OCI-M1 (cell line): ENCODE data around the gene FGGY.
"Not testable (repeated sequence)": the region's sequence is repeated elsewhere in the genome, so short reads cannot be mapped to it uniquely, and the experiment has no call there.

Source experiments
- DNase-seq: peaks from one replicate; lab custom pipeline; 2025; lab: John Stamatoyannopoulos, UW

FGGY gene

DNA sequence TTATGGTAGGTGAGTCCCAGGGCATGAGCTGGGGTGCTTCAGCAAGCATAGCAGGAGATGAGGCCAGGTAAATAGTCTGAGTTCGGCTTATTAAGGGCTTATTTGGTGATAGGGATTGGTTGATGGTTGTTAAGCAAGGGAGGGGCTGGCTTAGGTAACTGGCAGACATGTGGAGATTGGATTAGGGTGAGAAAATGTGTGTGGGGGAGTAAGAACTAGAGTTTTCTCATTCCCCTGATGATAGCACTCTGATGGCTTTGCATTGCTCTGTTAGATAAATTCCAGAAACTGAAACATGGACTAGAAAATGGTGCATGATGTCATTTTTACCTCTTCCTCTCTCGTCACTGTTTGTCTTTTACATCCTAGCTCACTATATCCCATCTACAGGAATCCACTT is 53.6 kb downstream of the FGGY start:
- peak; percentile 17 for DNase-seq

DNA sequence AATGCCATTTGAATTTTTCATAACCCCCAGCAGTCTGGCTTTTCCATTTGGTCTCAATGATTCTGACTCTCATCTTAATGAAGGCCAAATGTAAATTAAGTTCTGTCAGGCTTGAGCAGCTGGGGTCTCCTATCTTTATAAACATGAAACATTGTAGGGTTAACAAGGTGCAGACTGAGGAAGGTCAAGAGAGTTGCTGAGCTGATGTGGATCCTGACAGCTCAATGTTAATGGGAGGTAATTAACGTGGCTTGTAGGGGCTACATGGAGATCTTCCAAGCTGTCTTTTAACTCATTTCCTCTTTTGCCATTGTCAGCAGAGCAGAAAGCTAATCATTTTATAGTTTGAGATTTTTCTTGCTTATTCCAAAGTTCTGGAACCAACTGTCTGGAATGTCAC is 55.2 kb downstream of the FGGY start:
- no peak for DNase-seq

DNA sequence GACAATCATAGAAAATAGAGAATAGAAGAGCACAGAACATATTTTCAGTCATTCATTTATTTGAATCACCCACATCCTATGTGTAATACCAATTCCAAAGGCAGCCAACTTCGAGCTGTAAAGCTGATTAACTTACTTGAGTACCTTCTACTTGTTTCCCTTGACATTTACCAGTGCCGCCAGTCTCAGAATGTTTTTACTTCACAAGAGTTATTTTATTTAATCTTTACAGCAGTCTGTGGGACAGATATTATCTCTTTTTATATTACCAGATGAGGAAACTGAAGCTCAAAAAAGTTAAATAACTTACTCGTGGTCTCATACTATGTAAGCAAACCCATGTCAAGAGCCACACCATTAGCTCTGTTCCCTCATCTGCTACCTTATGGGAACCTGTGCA is 56.6 kb downstream of the FGGY start:
- no peak for DNase-seq

DNA sequence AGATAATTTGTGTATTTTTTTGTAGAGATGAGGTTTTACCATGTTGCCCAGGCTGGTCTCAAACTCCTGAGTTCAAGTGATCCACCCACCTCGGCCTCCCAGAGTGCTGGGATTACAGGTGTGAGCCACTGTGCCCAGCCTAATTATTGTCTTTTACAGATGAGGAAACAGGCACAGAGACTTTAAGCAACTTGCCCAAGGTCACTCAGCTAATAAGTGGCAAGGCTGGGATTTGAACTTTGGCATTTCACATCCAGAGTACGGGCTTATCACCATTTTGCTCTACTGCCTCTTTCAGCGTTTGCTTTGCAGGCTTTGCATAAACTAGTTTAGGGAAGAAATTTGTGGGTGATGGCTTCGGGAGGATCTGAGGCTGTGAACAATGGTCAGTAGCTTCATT is 57.3 kb downstream of the FGGY start:
- not testable (repeated sequence) for DNase-seq

DNA sequence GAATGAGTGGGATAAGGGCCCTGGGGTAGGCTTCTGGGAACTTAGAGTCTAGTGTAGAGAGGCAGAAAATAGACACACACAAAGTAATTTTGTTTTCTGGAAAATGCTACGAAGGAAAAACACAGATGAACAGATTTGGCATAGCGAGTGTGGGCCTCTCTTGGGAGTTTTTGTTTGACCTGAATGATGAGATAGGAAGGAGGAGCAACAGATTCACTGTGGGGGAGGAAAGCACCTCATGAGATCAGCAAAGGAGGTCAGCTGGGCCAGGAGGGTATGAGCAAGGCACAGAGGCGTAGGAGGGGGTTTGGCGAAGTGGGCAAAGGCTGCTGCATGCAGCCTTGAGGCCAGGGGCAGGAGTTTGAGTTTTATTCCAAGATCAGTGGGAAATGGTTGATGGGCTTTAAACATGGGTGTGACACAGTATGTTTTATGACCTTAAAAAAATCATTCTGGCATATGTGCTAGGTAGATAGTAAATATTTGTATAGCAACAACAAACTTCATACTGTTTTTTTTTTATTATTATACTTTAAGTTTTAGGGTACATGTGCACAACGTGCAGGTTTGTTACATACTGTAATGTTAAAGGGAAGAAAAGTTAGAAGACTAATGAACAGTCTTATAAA is 57.9 kb downstream of the FGGY start:
- DNase-seq = no peak

DNA sequence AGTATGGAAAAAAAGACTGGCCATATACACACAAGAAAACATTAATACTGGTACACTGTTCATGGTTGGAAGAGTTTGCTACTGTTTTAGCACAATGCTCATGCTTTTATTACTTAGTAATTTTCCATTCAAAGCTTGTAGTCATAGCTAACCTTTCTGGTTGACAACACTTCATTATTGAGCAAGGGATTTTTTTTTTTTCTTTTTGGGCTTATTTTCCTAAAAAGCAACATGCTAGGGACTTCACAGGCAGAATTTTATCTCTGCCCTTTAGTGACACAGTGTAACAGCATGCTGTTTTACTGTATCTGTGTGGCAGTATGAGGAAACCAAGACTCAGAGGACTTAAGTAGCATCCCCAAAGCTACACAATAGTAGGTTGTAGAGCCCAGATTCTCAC is 58.5 kb downstream of the FGGY start:
- no peak for DNase-seq

DNA sequence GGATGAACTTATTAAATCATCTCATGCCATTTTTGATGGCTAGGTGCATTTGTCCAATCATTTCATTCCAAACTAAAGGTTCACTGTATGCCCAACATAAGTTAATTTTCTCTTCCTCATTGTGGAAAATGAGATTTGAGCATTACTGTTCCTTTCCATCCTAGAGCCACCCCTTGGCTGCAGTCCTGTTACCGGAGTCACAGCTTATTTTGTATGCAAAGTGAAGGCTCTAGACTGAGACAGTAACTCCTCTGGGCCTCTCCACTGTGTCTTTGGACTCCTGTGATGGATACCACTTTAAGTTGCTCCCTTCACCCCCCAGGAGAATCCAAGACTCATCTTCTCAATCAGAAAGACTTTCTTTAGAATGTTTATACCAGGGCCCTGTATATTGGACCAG is 59.7 kb downstream of the FGGY start:
- no peak for DNase-seq

DNA sequence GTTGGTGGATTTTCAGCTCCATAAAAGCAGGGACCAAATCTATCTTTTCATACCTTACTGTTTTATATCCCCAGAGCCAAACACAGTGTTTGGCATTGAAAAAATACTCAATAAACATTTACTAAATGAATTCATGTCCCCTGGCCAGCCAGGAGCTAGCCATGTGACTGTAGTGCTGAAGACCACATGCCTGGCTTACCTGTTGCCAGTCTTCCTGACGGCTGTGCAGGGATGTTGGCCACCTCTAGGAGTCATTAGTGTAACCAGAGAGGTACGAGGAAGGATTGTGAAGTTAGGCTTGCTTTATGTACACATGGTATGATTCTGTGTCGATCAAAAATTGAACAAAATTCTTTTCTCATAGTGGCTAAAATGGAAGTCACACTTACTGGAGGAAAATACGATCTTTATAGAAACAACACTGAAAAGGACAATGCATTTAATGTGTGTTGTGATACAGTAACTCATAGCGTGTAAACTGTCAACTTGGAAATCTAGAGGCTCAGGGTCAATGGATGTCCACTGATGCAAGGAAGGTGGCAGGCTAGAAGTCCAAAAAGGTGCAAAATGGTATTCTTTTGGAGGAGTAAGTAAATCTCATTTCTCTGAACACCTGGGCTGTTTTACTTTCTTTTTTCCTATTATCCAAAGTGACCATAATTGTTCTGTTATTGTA is 60.9 kb downstream of the FGGY start:
- DNase-seq = no peak

DNA sequence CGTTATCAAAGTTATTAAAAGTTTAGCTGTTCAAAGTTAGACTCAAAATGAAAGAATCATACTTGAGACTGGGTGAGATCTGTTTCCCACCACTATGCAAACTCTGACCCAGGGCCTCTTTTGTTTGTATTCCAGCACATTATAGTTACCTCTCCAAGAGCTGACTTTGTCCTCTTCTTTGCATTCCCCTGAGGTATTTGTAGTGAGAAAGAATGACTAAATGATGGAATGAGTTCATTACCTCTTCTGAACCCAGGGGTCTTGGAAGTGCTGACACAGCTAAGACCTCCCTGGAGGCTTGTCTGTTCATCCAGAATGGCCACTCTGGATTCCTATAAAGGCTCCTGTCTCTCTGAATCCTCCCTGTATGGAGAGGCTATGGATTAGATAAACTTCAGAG is 62.4 kb downstream of the FGGY start:
- no peak for DNase-seq

DNA sequence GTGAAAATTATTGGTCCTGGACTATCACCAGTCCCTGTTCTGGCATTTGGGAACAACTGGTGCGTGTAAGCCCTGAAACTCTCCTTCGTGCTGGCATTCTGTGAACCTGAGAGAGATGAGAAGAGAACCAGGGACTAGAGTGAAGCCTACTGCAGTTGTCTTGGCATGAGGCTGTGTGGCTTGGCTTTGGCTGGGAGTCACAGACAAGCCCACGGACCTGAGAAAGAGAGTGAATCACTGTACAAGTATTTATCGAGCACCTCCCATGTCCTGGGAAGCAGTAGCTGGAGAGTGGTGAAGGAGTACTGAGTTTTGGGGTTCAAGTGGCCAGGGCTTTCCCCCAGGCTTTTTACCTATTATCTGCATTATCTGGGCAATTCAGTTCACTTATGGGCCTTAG is 63.3 kb downstream of the FGGY start:
- DNase-seq = no peak

DNA sequence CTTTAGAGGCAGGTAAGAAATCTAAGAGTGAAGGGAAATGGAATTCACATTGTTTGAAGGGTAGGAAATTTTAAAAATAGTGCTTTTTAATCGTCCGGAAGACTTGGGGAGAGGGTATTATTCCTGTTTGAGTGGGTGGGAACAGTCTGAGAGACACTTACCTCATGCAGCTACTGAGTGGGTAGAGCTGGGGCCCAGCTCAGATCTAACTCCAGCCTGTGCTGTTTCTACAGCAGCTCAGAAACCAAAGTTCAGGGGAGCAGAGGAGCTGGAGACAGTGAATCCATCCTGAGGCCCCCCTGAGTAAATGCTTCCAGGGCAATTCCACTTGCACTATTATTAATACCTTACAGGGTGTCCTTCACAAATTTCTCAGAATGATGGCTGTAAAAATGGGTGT is 63.8 kb downstream of the FGGY start:
- DNase-seq = no peak

DNA sequence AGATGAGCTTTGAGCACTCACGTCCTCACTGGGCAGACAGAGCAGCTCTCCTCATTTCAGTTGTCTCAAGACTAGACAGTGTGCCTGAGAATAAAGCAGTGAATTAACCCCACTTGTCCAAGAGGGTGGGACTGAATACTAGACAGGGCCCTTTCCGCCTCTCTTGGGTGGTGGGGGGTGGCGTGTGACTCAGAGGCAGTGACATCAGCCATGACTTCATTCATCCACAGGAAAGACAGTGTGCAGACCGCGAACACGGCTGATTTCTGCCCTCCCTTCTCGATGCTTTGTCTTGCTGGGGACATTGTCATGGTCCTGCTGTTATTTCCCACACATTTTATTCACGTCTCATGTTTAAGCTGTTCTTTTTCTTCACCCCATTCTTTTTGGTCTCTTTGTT is 64.9 kb downstream of the FGGY start:
- DNase-seq = no peak

DNA sequence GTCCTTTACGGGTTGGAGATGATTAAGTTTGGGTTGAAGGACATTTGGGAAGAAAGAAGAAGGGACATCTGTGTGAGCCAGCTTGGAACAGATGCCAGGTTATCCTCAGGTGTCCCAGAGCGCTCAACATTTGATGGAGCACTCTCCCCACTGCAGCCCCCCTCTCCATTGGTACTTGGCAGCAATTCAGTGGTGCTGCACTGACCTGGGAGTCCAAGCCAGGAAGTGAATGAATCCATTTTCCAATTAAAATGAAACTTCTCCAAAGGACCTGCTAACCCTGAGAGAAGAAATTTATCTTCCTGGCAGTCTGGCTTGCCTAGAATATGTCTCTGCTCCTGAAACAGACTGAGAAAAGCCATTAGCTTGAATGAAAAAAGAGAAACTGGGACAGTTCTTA is 67.1 kb downstream of the FGGY start:
- DNase-seq = no peak

DNA sequence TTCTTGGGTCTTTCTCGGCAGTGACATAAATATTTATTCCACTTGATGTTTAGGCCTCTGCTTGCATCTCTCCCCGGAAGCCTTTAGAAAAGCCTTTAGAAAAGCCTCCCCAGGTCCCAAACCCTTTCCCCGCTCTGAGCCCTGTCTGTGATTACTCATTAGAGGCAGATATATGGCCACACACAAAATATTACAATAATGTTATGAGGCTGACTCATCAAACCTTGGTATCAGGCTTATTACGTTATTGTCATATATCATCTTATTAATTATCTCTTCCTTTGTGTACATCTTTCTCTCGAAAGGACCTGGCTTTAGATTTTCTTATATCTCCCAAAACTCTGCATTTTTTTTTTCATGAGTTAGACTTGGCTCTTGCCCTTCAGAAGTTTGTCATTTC is 69.5 kb downstream of the FGGY start:
- no peak for DNase-seq

DNA sequence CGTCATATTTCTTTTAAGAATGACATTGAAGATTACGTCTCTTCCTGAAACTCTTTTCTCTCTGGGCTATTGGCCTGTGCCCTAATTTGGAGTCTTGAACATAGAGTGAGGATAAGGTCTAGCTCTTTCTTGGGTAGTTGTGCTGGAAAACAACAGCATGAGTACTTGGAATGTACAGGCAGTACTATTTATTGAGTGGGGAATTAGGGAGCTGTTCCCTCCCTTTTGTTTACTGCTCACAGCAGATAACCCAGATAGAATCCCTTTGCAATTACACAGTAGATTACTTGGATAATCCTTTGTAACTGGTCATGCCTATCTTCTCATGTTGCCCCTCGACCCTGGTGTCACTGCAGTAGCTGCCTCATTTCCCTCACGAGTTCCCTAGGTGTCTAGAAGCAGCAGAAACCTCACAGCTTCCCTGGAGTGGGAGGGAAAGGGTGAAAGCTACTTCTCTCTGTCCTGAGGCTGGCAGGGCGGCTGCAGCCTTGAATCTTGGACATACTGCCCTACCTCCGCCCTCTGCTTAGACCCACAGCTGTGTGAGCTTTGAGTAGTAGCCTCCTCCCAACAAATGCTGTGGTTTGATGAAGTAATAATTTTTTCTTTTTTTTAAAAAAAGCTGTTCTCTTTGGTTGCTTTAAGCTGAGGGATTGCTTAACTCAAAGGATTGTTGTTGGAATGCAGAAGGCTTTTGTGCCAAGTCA is 70.6 kb downstream of the FGGY start:
- no peak for DNase-seq

DNA sequence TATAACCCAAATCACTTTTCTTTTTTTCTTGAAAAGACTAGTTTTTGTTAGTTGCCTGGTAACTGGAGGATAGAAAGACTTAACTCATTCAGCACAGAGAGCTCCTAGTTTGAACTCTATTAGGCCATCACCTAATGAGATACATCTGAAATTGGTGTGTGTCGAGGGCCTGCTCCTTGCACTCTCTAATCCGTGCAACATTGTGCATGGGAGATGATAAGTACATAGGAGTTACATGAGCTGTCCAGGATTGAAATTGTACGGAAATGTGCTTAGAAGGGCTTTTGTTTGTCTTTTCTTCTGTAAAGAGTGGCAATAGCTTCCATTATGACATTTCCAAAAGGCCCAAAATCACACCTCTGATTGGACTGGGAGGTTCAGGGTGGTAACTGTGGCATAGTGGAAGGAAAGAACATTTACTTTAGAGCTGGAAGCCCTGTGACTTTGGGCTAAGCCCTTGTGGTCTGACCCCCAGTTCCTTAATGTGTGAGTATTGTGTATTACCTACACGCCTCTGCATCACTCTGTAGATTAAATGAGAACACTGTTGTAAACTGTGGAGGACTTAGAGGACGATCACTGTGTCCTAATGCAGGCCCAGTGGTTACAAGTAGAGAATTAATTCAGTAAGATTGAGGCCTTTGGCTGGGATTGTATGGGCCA is 71.2 kb downstream of the FGGY start:
- DNase-seq = no peak

DNA sequence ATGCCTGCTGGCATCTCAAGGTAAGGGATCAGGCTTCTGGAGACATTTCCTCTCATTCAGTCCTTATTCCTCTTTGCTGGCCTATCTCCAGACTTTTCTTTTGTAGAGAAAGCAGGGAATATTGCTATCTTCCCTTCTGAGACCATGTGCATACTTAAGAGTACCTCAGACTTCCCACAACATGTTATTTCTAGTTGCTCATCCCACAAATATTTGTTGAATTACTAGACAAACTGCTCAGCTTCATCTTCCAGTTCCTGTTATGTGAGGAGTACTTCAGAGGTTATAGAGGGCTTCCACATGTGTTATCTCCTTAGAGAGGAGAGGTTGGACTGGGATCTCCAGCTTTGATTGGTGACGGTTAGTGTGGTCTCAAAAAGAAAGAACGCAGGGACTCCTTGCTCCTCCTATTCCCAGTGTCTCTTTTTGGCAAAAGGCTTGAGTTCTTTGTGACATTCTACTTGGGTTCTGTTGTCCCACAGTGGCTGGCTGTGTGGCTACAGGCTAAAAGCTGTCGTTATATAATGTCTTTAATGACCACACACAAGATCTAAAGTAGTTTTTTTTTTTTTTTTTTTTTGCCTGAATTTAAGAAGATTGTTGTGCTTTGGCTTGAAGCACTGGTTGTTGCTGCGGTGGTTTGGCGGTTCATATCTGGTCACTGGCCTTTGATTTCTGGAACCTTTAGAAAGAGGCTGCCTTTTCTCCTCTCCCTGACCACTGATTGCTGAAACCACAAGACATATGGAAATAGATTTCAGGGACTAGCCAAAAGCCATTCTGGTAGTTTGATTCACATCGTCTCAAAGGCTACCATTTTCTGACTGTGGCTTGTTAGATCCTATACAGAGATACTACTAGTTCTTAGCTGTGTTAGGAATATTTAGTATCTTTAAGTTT is 78.7 kb downstream of the FGGY start:
- DNase-seq = peak; percentile 49

DNA sequence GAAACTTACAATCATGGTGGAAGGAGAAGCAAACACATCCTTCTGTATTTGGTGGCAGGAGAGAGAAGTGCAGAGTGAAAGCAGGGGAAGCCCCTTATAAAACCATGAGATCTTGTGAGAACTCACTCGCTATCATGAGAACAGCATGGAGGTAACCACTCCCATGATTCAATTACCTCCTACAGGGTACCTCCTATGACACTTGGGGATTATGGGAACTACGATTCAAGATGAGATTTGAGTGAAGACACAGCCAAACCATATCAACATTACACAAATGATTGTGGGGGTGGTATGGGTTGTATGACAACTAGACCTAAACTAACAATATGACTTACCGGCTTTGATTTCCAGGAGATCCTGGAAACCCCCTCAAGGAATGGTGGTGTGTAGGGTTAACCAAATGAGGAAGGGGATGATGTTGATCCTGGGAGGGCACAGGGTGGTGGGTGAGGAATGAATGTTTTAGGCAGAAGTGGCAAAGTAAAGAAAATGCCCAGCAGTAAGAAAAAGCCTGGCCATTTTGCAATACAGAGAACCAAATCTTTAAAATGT is 80.5 kb downstream of the FGGY start:
- DNase-seq = no peak

DNA sequence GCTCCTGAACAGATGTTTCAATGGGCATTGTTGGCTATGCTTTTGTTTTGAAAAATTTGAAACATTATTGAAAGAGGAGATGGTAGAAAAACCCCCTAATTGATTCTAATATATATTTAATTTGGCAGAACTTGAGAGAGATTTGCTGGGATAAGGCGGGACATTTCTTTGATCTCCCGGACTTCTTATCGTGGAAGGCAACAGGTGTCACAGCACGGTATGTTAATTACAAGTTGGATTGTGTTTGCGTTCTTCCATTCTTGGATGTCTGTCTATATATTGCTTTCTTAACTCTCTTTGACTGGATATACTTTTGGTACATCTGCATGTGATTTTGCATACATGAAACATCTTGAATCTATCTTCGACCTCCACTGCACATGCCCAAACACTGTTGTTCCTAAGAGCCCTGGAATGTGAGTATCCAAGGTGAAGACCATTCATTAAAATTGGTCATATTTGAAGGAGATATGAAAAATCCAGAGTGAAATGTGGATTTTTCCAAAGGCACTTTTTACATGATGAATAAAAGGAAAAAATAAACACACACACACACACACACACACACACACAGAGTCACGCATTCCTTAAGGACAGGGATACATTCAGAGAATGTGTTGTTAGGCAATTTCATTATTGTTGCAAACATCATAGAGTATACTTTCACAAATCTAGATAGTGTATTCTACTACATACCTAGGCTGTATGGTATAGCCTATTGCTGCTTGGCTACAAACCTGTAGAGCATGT is 81.9 kb downstream of the FGGY start:
- no peak for DNase-seq

DNA sequence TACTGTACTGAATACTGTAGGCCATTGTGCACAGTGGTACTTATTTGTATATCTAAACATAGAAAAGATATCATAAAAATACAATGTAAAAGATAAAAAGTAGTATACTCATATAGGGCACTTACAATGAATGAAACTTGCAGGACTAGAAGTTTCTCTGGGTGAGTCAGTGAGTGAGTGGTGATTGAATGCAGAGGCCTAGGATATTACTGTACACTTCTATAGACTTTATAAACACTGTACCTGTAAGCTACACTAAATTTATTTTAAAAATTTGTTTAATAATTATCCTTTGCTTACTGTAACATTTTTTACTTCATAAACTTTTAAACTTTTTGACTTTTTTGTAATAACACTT is 82.5 kb downstream of the FGGY start:
- DNase-seq = no peak

DNA sequence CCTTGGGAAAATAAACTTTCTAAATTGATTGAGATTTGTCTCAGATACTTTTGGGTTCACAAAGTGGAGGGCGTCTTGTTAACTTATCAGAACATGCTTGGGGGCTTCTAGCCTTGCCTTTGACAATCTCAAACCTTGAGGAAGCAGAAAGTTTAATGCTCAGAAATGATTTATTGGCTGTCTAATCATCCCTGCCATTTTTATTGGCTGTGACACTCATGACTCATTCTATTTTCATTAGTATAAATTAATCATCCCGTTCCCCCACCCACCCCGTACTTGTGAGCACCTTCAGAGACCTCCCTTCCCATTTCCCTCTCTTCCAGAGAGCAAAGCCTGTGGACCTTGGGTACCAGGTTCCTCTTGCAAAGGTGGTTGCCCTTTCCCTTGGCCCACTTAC is 87.1 kb downstream of the FGGY start:
- DNase-seq = no peak
